ENCODE data around the gene ZGPAT. TPM values are rescaled to one million over a fixed set of nuclear protein-coding genes. Genes with fewer than 3 reads are reported as not detected.

Gene ZGPAT
- total and polyA plus RNA-seq, 2 donors (not counting 1 experiment from before 2014, with no cell fraction given) = 46.1 to 62.1 TPM

- no peak overlapping the region for H2AFZ ChIP-seq (ENCODE audit: insufficient read depth, low read depth, low read length, poor library complexity, severe bottlenecking)
- DNase-seq (no peak), ATAC-seq (ENCODE audit: low read depth) (no peak)
- H3K4me3 ChIP-seq (ENCODE audit: control extremely low read depth in 1 of 5, extremely low read depth in 1 of 5, insufficient read depth in 1 of 5, low read depth in 2 of 5, low read length in 4 of 5) = no peak overlapping the region
- no peaks in the 10 kb centered on the region for H3K9me3 ChIP-seq (ENCODE audit: control extremely low read depth in 1 of 3, control insufficient read depth in 2 of 3, insufficient read depth in 1 of 3, low read length in 2 of 3)
- no peaks in the 10 kb centered on the region for H3K27me3 Mint-ChIP-seq
- TF ChIP-seq, protein P1, sequence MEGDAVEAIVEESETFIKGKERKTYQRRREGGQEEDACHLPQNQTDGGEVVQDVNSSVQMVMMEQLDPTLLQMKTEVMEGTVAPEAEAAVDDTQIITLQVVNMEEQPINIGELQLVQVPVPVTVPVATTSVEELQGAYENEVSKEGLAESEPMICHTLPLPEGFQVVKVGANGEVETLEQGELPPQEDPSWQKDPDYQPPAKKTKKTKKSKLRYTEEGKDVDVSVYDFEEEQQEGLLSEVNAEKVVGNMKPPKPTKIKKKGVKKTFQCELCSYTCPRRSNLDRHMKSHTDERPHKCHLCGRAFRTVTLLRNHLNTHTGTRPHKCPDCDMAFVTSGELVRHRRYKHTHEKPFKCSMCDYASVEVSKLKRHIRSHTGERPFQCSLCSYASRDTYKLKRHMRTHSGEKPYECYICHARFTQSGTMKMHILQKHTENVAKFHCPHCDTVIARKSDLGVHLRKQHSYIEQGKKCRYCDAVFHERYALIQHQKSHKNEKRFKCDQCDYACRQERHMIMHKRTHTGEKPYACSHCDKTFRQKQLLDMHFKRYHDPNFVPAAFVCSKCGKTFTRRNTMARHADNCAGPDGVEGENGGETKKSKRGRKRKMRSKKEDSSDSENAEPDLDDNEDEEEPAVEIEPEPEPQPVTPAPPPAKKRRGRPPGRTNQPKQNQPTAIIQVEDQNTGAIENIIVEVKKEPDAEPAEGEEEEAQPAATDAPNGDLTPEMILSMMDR (IDR thresholded peaks at IDR 0.05) = no peak
- no peak for TF ChIP-seq EZH2 (IDR thresholded peaks at IDR 0.05; ENCODE audit: borderline replicate concordance, insufficient read depth, low read depth, low read length, poor library complexity, severe bottlenecking)
- H3K36me3 ChIP-seq (replicated peaks in 1 of 2; ENCODE audit: control extremely low read depth in 1 of 2, control insufficient read depth in 1 of 2, extremely low read depth in 1 of 2, insufficient read depth in 2 of 2, low read length in 1 of 2) = no peaks in the 10 kb centered on the region
- no peaks in the 10 kb centered on the region for H3K27me3 ChIP-seq (replicated peaks in 1 of 4; ENCODE audit: control extremely low read depth in 1 of 4, control insufficient read depth in 3 of 4, insufficient read depth in 4 of 4, low read length in 3 of 4)
- H4K20me1 ChIP-seq (ENCODE audit: control insufficient read depth, insufficient read depth, low read length, poor library complexity, severe bottlenecking) = no peaks in the 10 kb centered on the region
- no peak overlapping the region for H3K4me2 ChIP-seq (replicated peaks; ENCODE audit: low read depth, low read length, poor library complexity, severe bottlenecking)
- no peaks in the 10 kb centered on the region for H3K79me2 ChIP-seq (ENCODE audit: control insufficient read depth, insufficient read depth, low read length)
- H3K27ac Mint-ChIP-seq = no peak overlapping the region
- peaks cover 3% of the 10 kb centered on the region for H3K4me1 Mint-ChIP-seq
- ChIA-PET POLR2A (no interaction called here), CTCF (interaction anchor here (0.9 to 4.3 kb wide), 3 partner anchors 11 to 190 kb away, joined by 3 to 29 read pairs (median 24); partner anchors contain the start of gene TPD52L2)
- intact Hi-C loops (cut with micrococcal nuclease) = no loop called here
- no peak overlapping the region for H3K27ac ChIP-seq (ENCODE audit: low read length in 2 of 2)
- no peak overlapping the region for H3K4me3 Mint-ChIP-seq
- H3K9me3 Mint-ChIP-seq (ENCODE audit: insufficient read depth) = no peaks in the 10 kb centered on the region
- 90% methylated on average over 16 of the region's 16 CpGs for WGBS (ENCODE audit: insufficient coverage)
- no peak overlapping the region for H3K9ac ChIP-seq (ENCODE audit: low read length)
- no peaks in the 10 kb centered on the region for H3K4me1 ChIP-seq (ENCODE audit: control insufficient read depth in 2 of 2, insufficient read depth in 2 of 2, low read length in 2 of 2)
These were observed 76.1 kb downstream of the ZGPAT start for GRCh38 chr20:63783970-63784369.

GRCh38 chr20:63785691-63786131 lies 77.9 kb downstream of the ZGPAT start:
- no peak for TF ChIP-seq EZH2 (IDR thresholded peaks at IDR 0.05; ENCODE audit: borderline replicate concordance, insufficient read depth, low read depth, low read length, poor library complexity, severe bottlenecking)
- TF ChIP-seq, protein P1 (IDR thresholded peaks at IDR 0.05) = no peak
- H3K9me3 Mint-ChIP-seq (ENCODE audit: insufficient read depth) = no peaks in the 10 kb centered on the region
- POLR2A ChIA-PET = interaction anchor here (0.6 to 0.7 kb wide), 2 partner anchors 286 to 1246 kb away, joined by 3 to 4 read pairs; no protein-coding TSS in a partner anchor

More at GRCh38 chr20:63785691-63786131, 77.9 kb downstream of the ZGPAT start:
- ATAC-seq (ENCODE audit: low read depth) = no peak
- Histone ChIP-seq H3K9me3 (ENCODE audit: control extremely low read depth in 1 of 3, control insufficient read depth in 2 of 3, insufficient read depth in 1 of 3, low read length in 2 of 3) (no peaks in the 10 kb centered on the region), H3K36me3 (replicated peaks in 1 of 2; ENCODE audit: control extremely low read depth in 1 of 2, control insufficient read depth in 1 of 2, extremely low read depth in 1 of 2, insufficient read depth in 2 of 2, low read length in 1 of 2) (no peaks in the 10 kb centered on the region), H3K9ac (ENCODE audit: low read length) (no peak overlapping the region), H2AFZ (ENCODE audit: insufficient read depth, low read depth, low read length, poor library complexity, severe bottlenecking) (peak overlapping the region; percentile 11), H3K4me1 (ENCODE audit: control insufficient read depth in 2 of 2, insufficient read depth in 2 of 2, low read length in 2 of 2) (no peaks in the 10 kb centered on the region), H4K20me1 (ENCODE audit: control insufficient read depth, insufficient read depth, low read length, poor library complexity, severe bottlenecking) (no peaks in the 10 kb centered on the region), H3K4me3 (ENCODE audit: control extremely low read depth in 1 of 5, extremely low read depth in 1 of 5, insufficient read depth in 1 of 5, low read depth in 2 of 5, low read length in 4 of 5) (no peak overlapping the region), H3K27ac (ENCODE audit: low read length in 2 of 2) (no peak overlapping the region), H3K79me2 (ENCODE audit: control insufficient read depth, insufficient read depth, low read length) (no peaks in the 10 kb centered on the region), H3K4me2 (replicated peaks; ENCODE audit: low read depth, low read length, poor library complexity, severe bottlenecking) (no peak overlapping the region), H3K27me3 (replicated peaks in 1 of 4; ENCODE audit: control extremely low read depth in 1 of 4, control insufficient read depth in 3 of 4, insufficient read depth in 4 of 4, low read length in 3 of 4) (no peaks in the 10 kb centered on the region)
- no peak overlapping the region for H3K4me3 Mint-ChIP-seq
- no peak for DNase-seq
- CTCF ChIA-PET = interaction anchor here (0.6 to 4.3 kb wide), 16 partner anchors 9 to 247 kb away, joined by 3 to 29 read pairs (median 4); partner anchors contain the start of genes PTK6, RTEL1 and TPD52L2
- H3K27me3 Mint-ChIP-seq = no peaks in the 10 kb centered on the region
- intact Hi-C loops (cut with micrococcal nuclease) = loop anchor here (1.0 to 5.0 kb wide), 3 partner anchors 79 to 337 kb away; no protein-coding TSS in a partner anchor
- no peak overlapping the region for H3K27ac Mint-ChIP-seq
- peaks cover 3% of the 10 kb centered on the region for H3K4me1 Mint-ChIP-seq
- WGBS (ENCODE audit: insufficient coverage) = 85% methylated on average over 11 of the region's 14 CpGs
